ENCODE results near the gene FBN3.
"Not testable (repeated sequence)": the region's sequence is repeated elsewhere in the genome, so short reads cannot be mapped to it uniquely, and the experiment has no call there.

The FBN3 gene

GRCh38 chr19:8149261-8150094 lies at the start of gene FBN3:
TSS of gene FBN3 (minus strand) at chr19:8149592. CDS start at chr19:8147480, 2,112 bp downstream.
- no peak for DNase-seq (ENCODE audit: low read depth)

- no peak for DNase-seq (ENCODE audit: low read depth)
Measured at GRCh38 chr19:8196271-8196927, 47.0 kb upstream of the FBN3 start.

GRCh38 chr19:8194528-8195267 lies 45.3 kb upstream of the FBN3 start:
- no peak for DNase-seq (ENCODE audit: low read depth)

GRCh38 chr19:8192221-8192820 lies 42.9 kb upstream of the FBN3 start:
- no peak for DNase-seq (ENCODE audit: low read depth)

- DNase-seq (ENCODE audit: low read depth), result no peak
Measured at GRCh38 chr19:8185343-8186068, 36.1 kb upstream of the FBN3 start.

- DNase-seq (ENCODE audit: low read depth), result no peak
Measured at GRCh38 chr19:8184274-8184673, 34.9 kb upstream of the FBN3 start.

GRCh38 chr19:8180018-8180417 lies 30.6 kb upstream of the FBN3 start:
- no peak for DNase-seq (ENCODE audit: low read depth)

- no peak for DNase-seq (ENCODE audit: low read depth)
Measured at GRCh38 chr19:8174706-8175105, 25.3 kb upstream of the FBN3 start.

GRCh38 chr19:8168537-8168936 lies 19.1 kb upstream of the FBN3 start:
- DNase-seq (ENCODE audit: low read depth), result no peak

- DNase-seq (ENCODE audit: low read depth), result no peak
Measured at GRCh38 chr19:8167985-8168384, 18.6 kb upstream of the FBN3 start.

GRCh38 chr19:8163759-8164158 lies 14.4 kb upstream of the FBN3 start:
- DNase-seq (ENCODE audit: low read depth), result no peak

- DNase-seq (ENCODE audit: low read depth), result no peak
Measured at GRCh38 chr19:8161135-8161646, 11.8 kb upstream of the FBN3 start.

GRCh38 chr19:8159322-8159721 lies 9.9 kb upstream of the FBN3 start:
- not testable (repeated sequence) for DNase-seq (ENCODE audit: low read depth)

GRCh38 chr19:8158411-8159074 lies 9.2 kb upstream of the FBN3 start:
- peak; percentile 35 for DNase-seq (ENCODE audit: low read depth)

- DNase-seq (ENCODE audit: low read depth), result no peak
Measured at GRCh38 chr19:8155318-8155717, 5.9 kb upstream of the FBN3 start.

GRCh38 chr19:8154014-8154413 lies 4.6 kb upstream of the FBN3 start:
- not testable (repeated sequence) for DNase-seq (ENCODE audit: low read depth)

GRCh38 chr19:8151767-8152035 lies 2.3 kb upstream of the FBN3 start:
- no peak for DNase-seq (ENCODE audit: low read depth)

GRCh38 chr19:8150998-8151766 lies 1.8 kb upstream of the FBN3 start:
- no peak for DNase-seq (ENCODE audit: low read depth)

GRCh38 chr19:8150178-8150865 lies 930 bp upstream of the FBN3 start:
- no peak for DNase-seq (ENCODE audit: low read depth)
